GM21515 (cell line): ENCODE measurements around the gene TMC8.

Experiments
- ATAC-seq: cut with Tn5 transposase; IDR thresholded peaks from one replicate; pipeline ENCODE4 v1.9.1; 2021; ENCODE audit not compliant: unreplicated experiment

TMC8 gene

DNA sequence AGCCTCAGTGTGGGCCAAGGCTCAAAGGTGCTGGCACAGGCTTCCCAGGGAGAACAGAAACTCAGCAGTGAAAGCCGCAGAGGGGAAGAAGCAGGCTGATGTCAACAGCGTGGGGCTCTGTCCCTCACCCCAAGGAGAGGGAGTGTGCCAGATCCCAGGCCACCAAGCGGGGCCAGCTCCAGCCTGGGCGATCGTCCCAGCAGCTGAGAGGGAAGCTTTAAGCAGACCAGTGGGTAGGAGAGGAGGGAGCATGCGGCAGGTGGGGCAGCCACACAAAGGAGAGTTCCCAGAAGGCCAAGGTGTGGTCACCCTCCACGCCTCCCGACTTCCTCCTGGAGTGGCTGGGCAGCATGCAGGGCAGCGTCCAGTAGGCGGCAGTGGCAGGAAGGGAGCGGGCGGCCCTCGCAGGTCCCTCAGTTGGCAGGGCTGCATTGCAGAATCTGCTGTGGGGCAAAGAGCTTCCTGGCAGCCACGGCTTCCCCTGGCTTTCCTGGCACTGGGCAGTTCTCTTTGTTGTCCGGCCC lies 43.8 kb downstream of the TMC8 start:
- no peak for ATAC-seq

GRCh38 chr17:78174870-78175642 lies 44.5 kb downstream of the TMC8 start:
- ATAC-seq: no peak

- ATAC-seq: no peak
Observed at GRCh38 chr17:78175643-78175981, 45.0 kb downstream of the TMC8 start.

DNA sequence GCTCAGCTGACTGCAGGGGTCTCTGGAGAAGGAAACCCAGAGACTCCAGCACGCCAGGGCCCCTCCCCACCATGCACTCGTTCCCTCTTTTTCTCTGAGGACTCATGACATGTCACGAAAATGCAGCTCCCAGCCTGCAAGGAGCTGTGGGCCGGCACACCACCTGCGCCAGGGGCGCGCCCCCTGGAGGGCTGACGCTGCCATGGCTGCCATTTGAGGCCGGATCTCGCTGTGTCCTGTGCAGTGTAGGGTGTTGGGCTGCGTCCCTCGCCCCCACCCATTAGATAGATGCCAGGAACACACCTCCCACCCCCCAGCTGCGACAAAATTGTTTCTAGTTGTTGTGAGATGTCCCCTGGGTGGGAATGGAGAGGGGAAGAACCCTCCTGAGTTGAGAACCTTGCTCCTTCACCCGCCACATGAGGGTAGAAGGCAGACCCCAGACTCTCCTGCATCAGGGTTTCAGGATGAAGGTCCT lies 46.0 kb downstream of the TMC8 start:
- ATAC-seq: no peak

- ATAC-seq: no peak
Observed at GRCh38 chr17:78179372-78179771, 48.8 kb downstream of the TMC8 start.

- ATAC-seq: no peak
Observed at GRCh38 chr17:78180083-78180482, 49.5 kb downstream of the TMC8 start.

DNA sequence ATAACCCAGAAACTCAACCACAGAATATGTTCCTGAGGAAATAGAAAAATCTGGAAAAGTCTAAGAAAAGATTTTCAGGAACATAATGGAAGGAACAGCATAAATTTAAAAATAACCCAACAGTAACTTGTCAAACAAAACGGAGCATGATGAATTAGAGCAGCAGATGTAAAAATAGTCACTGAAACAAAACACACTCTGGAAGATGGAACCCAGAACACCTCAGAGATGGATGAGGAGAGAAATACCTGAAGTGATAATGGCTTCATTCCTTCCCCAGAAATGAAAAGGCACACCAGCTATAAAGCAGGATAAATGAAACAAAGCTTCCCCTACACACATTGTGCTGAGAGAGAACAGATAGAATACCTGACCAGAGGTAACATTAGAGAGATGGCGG lies 49.9 kb downstream of the TMC8 start:
- ATAC-seq: no peak

DNA sequence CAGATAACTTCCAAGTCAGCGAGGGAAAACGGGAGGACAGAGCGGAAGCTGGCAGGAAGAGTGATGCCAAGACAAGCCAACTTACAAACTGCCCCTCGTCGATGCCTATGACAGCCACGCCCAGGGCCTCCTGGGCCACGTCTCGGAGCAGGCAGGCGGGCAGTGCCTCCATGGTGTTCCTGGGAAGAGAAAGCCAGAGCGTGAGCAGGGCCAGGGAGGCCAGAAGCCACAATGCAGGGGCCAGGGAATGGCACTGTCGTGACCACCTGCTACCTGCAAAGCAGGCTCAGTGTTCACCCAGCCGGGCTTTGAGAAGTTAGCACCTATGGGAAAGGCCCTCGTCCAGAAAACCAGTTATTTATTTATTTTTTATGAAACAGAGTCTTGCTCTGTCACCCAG lies 51.9 kb downstream of the TMC8 start:
- ATAC-seq: no peak

DNA sequence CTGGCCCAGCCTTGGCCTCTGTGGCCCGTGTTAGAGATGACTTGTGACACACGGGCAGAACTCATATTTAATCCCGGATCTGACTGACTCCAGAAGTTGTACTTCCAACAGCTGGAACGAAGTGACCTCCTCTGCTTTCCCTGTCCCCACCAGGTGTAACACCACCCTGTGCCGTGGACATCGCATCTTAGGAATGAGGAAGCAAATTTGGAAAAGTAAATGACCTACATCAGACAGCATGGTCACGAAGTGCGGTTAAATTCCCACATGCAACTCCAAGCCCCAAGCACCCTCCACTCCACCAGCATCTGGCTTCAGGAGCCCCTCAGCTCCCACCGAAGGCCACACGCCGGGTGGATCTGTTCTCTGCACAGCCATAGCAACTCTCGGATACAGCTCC lies 53.3 kb downstream of the TMC8 start:
- no peak for ATAC-seq

- ATAC-seq: no peak
Observed at GRCh38 chr17:78184351-78184750, 53.8 kb downstream of the TMC8 start.

- ATAC-seq: no peak
Observed at GRCh38 chr17:78184868-78185267, 54.3 kb downstream of the TMC8 start.

- ATAC-seq: no peak
Observed at GRCh38 chr17:78185981-78186691, 55.6 kb downstream of the TMC8 start.

GRCh38 chr17:78186692-78187595 lies 56.4 kb downstream of the TMC8 start, which contains the start of the genes AFMID and TK1:
Gene AFMID (plus strand): TSS chr17:78187362. CDS start chr17:78187371, 9 bp downstream.
Gene TK1 (minus strand): TSS chr17:78187052. CDS start chr17:78186994, 58 bp downstream.
- ATAC-seq: peak; percentile 87
